ENCODE results near the gene PNMA5.
"Not testable (repeated sequence)": the region's sequence is repeated elsewhere in the genome, so short reads cannot be mapped to it uniquely, and the experiment has no call there.

The PNMA5 gene

GRCh38 chrX:152993933-152994332, at the start of gene PNMA5:
Gene PNMA5 (minus strand): TSS chrX:152994116. CDS start chrX:152991598, 2,518 bp downstream.
- no peak for DNase-seq

DNA sequence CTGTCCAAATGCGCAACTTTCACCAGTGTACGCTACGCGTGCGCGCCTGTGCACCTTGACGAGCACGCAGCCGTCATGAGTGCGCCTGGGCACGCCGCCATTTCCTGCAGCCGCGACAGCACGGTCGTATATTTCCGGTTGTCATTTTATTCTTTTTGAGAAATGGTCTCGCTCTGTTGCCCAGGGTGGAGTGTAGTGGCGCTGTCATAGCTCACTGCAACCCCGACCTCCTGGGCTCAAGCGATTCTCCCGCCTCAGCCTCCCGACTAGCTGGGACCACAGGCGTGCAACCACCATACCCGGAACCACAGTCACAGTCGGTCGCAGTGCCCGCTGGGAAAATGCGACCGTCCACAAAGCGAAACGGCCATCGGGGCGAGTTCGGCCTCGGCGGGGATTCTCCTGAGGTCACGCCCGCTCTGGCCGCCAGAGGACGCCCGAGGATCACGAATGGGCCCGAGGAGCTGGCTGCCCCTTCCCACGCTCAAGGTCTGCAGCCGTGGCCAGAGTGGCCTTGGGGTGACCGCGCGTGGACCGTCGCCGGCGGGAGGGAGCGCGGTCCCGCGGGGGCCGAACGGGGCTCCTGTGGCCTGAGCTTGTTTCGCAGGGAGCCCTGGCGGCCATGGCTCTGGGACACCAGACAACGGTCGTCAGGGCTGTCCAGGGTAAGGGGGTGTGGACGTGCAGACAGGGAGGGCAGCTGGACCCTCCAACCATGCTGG, 38.6 kb upstream of the PNMA5 start:
- DNase-seq: peak; percentile 13

DNA sequence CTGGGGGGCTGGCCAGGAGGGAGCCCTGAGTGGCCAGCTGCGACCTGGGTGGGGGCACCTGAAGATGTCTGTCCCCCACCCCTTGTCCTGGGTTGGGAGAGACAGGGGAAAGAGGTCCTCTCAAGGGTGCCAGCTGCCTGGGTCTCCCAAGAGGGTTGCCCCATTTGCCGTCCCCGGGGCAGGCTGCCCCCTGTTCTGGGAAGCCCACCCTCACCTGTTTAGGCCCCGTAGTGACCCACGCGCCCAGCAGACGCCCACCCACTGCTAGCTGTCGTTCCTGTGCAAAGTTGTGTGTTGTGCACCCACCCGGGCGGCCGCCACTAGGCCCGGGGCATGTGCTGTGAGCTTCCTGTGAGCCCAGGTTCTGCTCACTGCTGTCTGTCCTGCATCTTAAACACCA, 36.9 kb upstream of the PNMA5 start:
- DNase-seq: no peak

DNA sequence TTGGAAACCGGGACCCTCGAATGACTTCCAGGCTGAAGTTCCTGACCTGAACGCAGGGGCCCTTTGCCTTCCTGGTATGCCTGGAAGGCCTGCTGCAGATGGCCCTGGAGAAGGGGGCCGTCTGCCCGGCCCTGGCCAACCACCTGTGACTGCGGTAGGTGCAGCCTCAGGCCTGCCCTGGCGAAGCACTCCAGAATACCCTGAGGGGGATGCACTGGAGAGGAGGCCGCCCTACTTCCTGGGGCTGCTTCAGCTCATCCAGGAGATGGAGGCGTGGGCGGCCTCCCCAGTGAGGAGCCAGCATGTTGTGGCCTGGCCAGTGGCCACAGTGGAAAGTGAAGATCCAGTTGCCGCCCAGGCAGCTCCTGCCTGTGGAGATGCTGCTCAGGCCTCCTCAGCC, 36.0 kb upstream of the PNMA5 start:
- no peak for DNase-seq

DNA sequence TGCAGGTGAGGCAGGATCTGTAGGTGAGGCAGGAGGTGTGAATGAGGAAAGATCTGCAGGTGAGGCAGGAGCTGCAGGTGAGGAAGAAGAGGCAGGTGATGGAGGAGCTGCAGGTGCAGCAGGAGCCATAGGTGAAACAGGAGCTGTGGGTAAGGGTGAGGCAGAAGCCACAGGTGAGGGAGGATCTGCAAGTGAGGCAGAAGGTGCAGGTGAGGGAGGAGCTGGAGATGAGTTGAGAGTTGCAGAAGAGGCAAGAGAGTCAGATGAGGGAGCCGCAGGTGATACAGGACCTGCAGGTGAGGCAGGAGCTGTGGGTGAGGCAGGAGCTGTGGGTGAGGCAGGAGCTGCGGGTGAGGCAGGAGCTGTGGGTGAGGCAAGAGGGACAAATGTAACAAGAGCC, 35.2 kb upstream of the PNMA5 start:
- no peak for DNase-seq

- DNase-seq: not testable (repeated sequence)
These were observed 34.6 kb upstream of the PNMA5 start for GRCh38 chrX:153028487-153028886.

DNA sequence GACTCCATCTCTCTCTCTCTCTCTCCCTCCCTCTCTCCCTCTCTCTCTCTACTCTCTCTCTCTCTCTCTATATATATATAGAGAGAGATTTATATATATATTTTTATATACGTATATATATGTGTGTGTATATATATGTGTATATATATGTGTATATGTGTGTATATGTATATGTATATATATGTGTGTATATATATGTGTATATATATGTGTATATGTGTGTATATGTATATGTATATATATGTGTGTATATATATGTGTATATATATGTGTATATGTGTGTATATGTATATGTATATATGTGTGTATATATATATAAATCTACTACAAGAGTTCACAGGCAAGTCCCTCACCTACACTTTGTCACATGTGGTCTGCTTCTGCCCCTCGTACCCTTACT, 32.6 kb upstream of the PNMA5 start:
- not testable (repeated sequence) for DNase-seq

DNA sequence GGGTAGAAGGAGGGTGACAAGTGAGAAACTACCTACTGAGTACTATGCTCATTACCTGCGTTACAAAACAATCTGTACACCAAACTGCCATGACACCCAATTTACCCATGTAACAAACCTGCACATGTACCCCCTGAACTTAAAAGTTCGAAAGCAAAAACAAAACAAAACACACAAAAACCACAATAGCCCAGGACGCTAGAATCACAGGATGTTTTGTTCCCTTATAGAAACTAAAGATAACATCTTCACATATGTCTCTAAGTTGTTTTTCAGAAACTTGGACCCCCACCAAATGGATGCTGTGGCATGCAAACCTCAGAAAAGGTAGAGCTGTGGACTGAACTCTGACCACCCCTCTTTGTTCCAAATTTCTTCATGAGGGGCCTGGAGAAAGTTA, 25.2 kb upstream of the PNMA5 start:
- DNase-seq: no peak

DNA sequence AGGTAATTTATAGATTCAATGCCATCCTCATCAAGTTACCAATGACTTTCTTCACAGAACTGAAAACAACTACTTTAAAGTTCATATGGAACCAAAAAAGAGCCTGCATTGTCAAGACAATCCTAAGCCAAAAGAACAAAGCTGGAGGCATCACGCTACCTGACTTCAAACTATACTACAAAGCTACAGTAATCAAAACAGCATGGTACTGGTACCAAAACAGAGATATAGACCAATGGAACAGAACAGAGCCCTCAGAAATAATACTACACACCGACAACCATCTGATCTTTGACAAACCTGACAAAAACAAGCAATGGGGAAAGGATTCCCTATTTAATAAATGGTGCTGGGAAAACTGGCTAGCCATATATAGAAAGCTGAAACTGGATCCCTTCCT, 23.3 kb upstream of the PNMA5 start:
- not testable (repeated sequence) for DNase-seq

GRCh38 chrX:153004780-153005179, 10.9 kb upstream of the PNMA5 start:
- no peak for DNase-seq

GRCh38 chrX:153003981-153004380, 10.1 kb upstream of the PNMA5 start:
- no peak for DNase-seq

- not testable (repeated sequence) for DNase-seq
These were observed 8.3 kb upstream of the PNMA5 start for GRCh38 chrX:153002182-153002581.

- no peak for DNase-seq
These were observed 3.4 kb upstream of the PNMA5 start for GRCh38 chrX:152997337-152997736.

- no peak for DNase-seq
These were observed 1.8 kb downstream of the PNMA5 start for GRCh38 chrX:152992115-152992514.

GRCh38 chrX:152991123-152991522, 2.8 kb downstream of the PNMA5 start:
- no peak for DNase-seq

DNA sequence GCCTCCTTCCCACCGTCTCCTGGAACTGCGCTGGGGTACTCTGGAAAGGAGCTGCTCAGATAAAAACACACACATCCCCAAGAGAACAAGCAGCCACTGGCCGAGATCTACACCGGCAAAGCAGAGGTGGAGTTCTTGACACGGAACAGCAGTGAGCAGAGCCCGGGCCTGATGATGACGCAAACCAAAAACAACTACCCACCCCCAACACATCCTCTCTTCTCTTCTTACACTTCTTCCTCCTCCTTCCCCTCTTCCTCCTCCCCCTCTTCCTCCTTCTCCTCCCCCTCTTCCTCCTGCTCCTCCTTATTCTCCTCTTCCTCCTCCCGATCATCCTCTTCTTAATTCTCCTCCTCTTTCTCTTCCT, 4.6 kb downstream of the PNMA5 start:
- DNase-seq: no peak

DNA sequence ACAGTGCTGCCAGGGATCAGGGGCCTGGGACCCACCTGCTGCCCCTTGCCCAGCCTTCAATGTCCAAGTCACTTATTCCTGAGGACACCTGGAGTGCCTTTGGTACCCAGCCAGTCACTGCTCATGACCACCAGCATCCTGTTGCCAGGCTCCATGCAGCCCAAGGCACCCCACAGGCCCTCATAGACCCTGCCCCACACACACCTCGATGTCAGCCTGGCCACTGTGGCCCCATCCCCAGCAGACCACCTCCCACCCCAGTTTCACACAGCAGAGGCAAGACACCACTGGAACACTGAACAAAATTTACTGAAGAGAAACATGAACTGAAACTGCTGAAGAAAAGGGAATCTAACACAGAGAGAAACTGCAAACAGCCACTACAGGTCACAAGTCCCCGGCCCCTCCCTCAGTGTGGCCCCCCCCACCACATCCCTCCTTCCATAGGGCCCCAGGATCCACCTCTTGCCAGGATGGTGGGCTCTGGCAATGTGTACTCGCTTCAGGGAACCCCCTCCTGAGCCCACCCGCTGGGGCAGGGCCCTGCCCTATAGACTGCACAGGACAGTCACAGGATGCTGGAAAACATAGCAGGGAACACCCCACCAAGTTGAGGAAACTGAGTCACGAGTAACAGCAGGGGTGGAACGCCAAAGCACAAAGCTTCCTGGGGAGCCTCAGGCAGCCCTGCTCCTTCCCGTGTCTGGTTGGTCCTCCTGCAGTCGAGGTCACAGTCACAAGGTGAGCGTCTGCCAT, 5.2 kb downstream of the PNMA5 start:
- no peak for DNase-seq

- DNase-seq: no peak
These were observed 6.1 kb downstream of the PNMA5 start for GRCh38 chrX:152987801-152988200.

DNA sequence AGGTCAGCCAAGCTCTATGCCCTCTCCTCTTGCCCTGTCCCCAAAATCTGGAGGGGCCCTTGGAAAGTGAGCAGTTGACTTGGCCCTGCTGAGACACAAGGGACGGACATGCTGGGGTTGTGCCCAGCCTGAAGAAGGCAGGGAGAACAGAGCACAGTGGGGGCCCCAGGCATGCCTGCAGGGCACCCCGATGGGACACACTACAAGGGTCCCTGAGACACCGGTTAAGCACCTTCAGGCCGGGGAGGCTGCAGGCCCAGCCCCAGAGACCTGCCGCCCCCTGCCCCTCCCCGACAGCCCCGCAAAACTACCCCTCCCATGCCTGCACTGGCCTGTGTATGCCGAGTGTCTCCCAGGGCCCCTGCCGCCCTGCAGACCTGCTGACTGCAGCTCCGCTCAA, 6.8 kb downstream of the PNMA5 start:
- not testable (repeated sequence) for DNase-seq

DNA sequence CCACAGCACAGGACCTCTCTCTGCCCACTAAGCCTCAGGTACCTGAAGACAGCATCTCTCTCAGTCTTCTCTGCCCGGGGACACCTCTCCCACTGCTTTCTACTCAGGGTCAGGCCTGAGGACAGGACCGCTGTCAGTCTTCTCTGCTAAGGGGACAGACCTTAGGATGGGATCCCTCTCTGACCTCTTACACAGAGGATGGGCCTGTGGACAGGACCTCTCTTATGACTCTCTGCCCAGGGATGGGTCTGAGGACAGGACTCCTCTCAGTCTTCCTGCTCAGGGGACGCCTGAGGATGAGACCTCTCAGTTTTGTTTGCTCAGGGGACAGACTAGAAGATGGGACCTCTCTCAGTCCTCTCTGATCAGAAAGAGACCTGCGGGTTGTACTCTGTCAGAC, 8.5 kb downstream of the PNMA5 start:
- not testable (repeated sequence) for DNase-seq

GRCh38 chrX:152968193-152968592, 25.7 kb downstream of the PNMA5 start:
- DNase-seq: no peak

- DNase-seq: no peak
These were observed 33.8 kb downstream of the PNMA5 start for GRCh38 chrX:152960115-152960514.

DNA sequence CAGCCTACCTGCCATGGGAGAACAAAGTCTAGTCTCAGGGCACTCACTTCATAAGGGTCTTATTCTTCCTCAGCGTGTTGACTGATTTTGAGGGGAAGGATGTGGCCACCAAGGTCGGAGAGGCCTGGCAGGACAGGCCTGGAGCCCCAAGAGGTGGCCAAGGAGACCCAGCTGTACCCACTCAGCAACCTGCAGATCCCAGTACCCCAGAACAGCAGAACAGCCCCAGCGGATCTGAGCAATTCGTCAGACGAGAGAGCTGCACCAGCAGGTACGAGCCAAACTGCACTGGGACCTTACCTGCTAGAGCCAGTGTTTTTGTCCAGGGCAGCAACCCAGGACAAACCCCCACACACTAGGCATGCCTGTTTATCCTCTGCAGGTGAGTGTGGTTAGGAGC, 34.3 kb downstream of the PNMA5 start:
- no peak for DNase-seq

All from NCI-H2029 treated with DMSO at 0.1 percent for 48 hours (cell line).